Astrocyte of the cerebellum (primary cell): ENCODE results near the gene TMLHE.
"Not testable (repeated sequence)": the region's sequence is repeated elsewhere in the genome, so short reads cannot be mapped to it uniquely, and the experiment has no call there.

ENCODE experiments used
- DNase-seq: peaks from one replicate; pipeline ENCODE4 v3.0.0-alpha.2; 2011; ENCODE audit warnings: low read depth
- H3K4me3 ChIP-seq: 2 replicates; pipeline ENCODE4 v1.5.1; 2011; ENCODE audit warnings: mild to moderate bottlenecking, low read depth, low read length, moderate library complexity
- CTCF ChIP-seq: IDR thresholded peaks from 2 replicates; pipeline ENCODE4 v1.5.1; 2012; ENCODE audit warnings: low read length, low read depth, moderate library complexity, mild to moderate bottlenecking; ENCODE audit errors: missing control alignments
- in situ Hi-C: cut with HindIII; loops from 2 replicates; pipeline ENCODE4 v1.10.0; 2017; ENCODE audit warnings: low sequenced_read_pairs

The TMLHE gene

GRCh38 chrX:155577682-155578081, 35.1 kb downstream of the TMLHE start:
- TF ChIP-seq CTCF: no peak
- no peak for DNase-seq
- no peak overlapping the region for H3K4me3 ChIP-seq
- in situ Hi-C loops: no loop called here

GRCh38 chrX:155563099-155563498, 49.7 kb downstream of the TMLHE start:
- in situ Hi-C loops: no loop called here
- TF ChIP-seq CTCF: no peak
- DNase-seq: no peak
- no peak overlapping the region for H3K4me3 ChIP-seq

GRCh38 chrX:155544881-155545280, 67.9 kb downstream of the TMLHE start:
- in situ Hi-C loops: no loop called here

GRCh38 chrX:155535866-155536265, 76.9 kb downstream of the TMLHE start:
- no peak for DNase-seq
- no peak for TF ChIP-seq CTCF
- in situ Hi-C loops: no loop called here
- no peak overlapping the region for H3K4me3 ChIP-seq

More at GRCh38 chrX:155544881-155545280, 67.9 kb downstream of the TMLHE start:
- DNase-seq: peak; percentile 45
- TF ChIP-seq CTCF: no peak
- H3K4me3 ChIP-seq: no peak overlapping the region

- no peak for DNase-seq
- TF ChIP-seq CTCF: no peak
- in situ Hi-C loops: no loop called here
- H3K4me3 ChIP-seq: no peak overlapping the region
Observed at GRCh38 chrX:155534800-155535199, 78.0 kb downstream of the TMLHE start.

GRCh38 chrX:155527023-155527422, 85.7 kb downstream of the TMLHE start:
- H3K4me3 ChIP-seq, DNase-seq, in situ Hi-C loops: not testable (repeated sequence)

- DNase-seq: no peak
- in situ Hi-C loops: no loop called here
- no peak for TF ChIP-seq CTCF
- H3K4me3 ChIP-seq: no peak overlapping the region
Observed at GRCh38 chrX:155514225-155514624, 98.5 kb downstream of the TMLHE start.
